ENCODE measurements around the gene RALGPS1.

GRCh38 chr9:127107929-127108876, 193.6 kb downstream of the RALGPS1 start:
- TF ChIP-seq CTCF (conservative IDR thresholded peaks at IDR 0.05) (no peak), ZFX (IDR thresholded peaks at IDR 0.05) (no peak)
